Loucy (cell line): ENCODE results near the gene C16orf96.

Source experiments
- H2AFZ ChIP-seq: fragments of 200-600 bp; sonication (generic); 2 replicates; pipeline ENCODE4 v1.6.0; 2016; ENCODE audit warnings: antibody characterized with exemption, mild to moderate bottlenecking, low read length, moderate library complexity
- H3F3A ChIP-seq: fragments of 200-600 bp; 2 replicates; pipeline ENCODE4 v1.6.0; 2016; ENCODE audit warnings: antibody characterized with exemption, low read depth, mild to moderate bottlenecking
- H3K27me3 ChIP-seq: fragments of 200-600 bp; sonication (generic); 2 replicates; pipeline ENCODE4 v1.6.1; 2014; ENCODE audit warnings: low read length, mild to moderate bottlenecking; ENCODE audit not compliant: insufficient read depth, poor library complexity, severe bottlenecking
- H3K36me3 ChIP-seq: fragments of 200-600 bp; sonication (generic); 2 replicates; pipeline ENCODE4 v1.6.1; 2016; ENCODE audit warnings: low read length; ENCODE audit not compliant: insufficient read depth
- H3K4me1 ChIP-seq: fragments of 200-600 bp; sonication (generic); 2 replicates; pipeline ENCODE4 v1.5.1; 2014; ENCODE audit warnings: low read length, mild to moderate bottlenecking; ENCODE audit not compliant: insufficient read depth, poor library complexity, severe bottlenecking
- H3K4me2 ChIP-seq: fragments of 200-600 bp; sonication (generic); 2 replicates; pipeline ENCODE4 v1.6.0; 2014; ENCODE audit warnings: antibody characterized with exemption, low read length, low read depth, mild to moderate bottlenecking; ENCODE audit not compliant: poor library complexity, severe bottlenecking
- H3K4me3 ChIP-seq: fragments of 200-600 bp; sonication (generic); 2 replicates; pipeline ENCODE4 v1.5.1; 2014; ENCODE audit warnings: low read length, mild to moderate bottlenecking, mixed read lengths; ENCODE audit not compliant: poor library complexity, severe bottlenecking
- H3K79me2 ChIP-seq: fragments of 200-600 bp; sonication (generic); 2 replicates; pipeline ENCODE4 v1.6.1; 2014; ENCODE audit warnings: low read length; ENCODE audit not compliant: insufficient read depth
- H3K9ac ChIP-seq: fragments of 200-600 bp; sonication (generic); 2 replicates; pipeline ENCODE4 v1.6.0; 2014; ENCODE audit warnings: mild to moderate bottlenecking, low read depth, low read length, moderate library complexity; ENCODE audit not compliant: poor library complexity, severe bottlenecking
- H3K9me2 ChIP-seq: fragments of 200-600 bp; sonication (generic); replicated peaks from 2 replicates; pipeline ENCODE4 v1.6.1; 2016; ENCODE audit warnings: low read depth, low read length, mixed read lengths
- H3K9me3 ChIP-seq: fragments of 200-600 bp; sonication (generic); 2 replicates; pipeline ENCODE4 v1.6.1; 2014; ENCODE audit warnings: mild to moderate bottlenecking, antibody characterized with exemption, low read length, low read depth; ENCODE audit not compliant: insufficient read depth
- H4K20me1 ChIP-seq: fragments of 200-600 bp; sonication (generic); 2 replicates; pipeline ENCODE4 v1.6.0; 2014; ENCODE audit warnings: antibody characterized with exemption, low read length, mild to moderate bottlenecking; ENCODE audit not compliant: insufficient read depth, poor library complexity, severe bottlenecking
- EZH2phosphoT487 ChIP-seq: fragments of 200-600 bp; IDR thresholded peaks from 2 replicates; pipeline ENCODE4 v1.6.1; 2018; ENCODE audit warnings: antibody characterized with exemption, mild to moderate bottlenecking, moderate library complexity, borderline replicate concordance
- TF ChIP-seq, protein P1 (sequence below): fragments of 200-600 bp; sonication (generic); conservative IDR thresholded peaks from 2 replicates; pipeline ENCODE4 v1.5.1; 2014; ENCODE audit warnings: mild to moderate bottlenecking, antibody characterized with exemption, low read length

The C16orf96 gene

GRCh38 chr16:4599545-4599944, 43.4 kb downstream of the C16orf96 start:
- H3K9me3 ChIP-seq: no peaks in the 10 kb centered on the region
- H3K79me2 ChIP-seq: no peaks in the 10 kb centered on the region
- no peaks in the 10 kb centered on the region for H3F3A ChIP-seq
- H3K9ac ChIP-seq: no peak overlapping the region
- H3K4me1 ChIP-seq: no peaks in the 10 kb centered on the region
- H3K4me2 ChIP-seq: no peak overlapping the region
- no peaks in the 10 kb centered on the region for H4K20me1 ChIP-seq
- no peak overlapping the region for H3K4me3 ChIP-seq
- no peaks in the 10 kb centered on the region for H3K36me3 ChIP-seq
- no peak overlapping the region for H2AFZ ChIP-seq
- H3K9me2 ChIP-seq: no peaks in the 10 kb centered on the region
- H3K27me3 ChIP-seq: no peaks in the 10 kb centered on the region
- no peak for TF ChIP-seq EZH2phosphoT487
- TF ChIP-seq, protein P1, sequence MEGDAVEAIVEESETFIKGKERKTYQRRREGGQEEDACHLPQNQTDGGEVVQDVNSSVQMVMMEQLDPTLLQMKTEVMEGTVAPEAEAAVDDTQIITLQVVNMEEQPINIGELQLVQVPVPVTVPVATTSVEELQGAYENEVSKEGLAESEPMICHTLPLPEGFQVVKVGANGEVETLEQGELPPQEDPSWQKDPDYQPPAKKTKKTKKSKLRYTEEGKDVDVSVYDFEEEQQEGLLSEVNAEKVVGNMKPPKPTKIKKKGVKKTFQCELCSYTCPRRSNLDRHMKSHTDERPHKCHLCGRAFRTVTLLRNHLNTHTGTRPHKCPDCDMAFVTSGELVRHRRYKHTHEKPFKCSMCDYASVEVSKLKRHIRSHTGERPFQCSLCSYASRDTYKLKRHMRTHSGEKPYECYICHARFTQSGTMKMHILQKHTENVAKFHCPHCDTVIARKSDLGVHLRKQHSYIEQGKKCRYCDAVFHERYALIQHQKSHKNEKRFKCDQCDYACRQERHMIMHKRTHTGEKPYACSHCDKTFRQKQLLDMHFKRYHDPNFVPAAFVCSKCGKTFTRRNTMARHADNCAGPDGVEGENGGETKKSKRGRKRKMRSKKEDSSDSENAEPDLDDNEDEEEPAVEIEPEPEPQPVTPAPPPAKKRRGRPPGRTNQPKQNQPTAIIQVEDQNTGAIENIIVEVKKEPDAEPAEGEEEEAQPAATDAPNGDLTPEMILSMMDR: no peak

GRCh38 chr16:4601036-4601863, 45.1 kb downstream of the C16orf96 start:
- H3K27me3 ChIP-seq: no peaks in the 10 kb centered on the region
- no peak overlapping the region for H3K4me2 ChIP-seq

DNA sequence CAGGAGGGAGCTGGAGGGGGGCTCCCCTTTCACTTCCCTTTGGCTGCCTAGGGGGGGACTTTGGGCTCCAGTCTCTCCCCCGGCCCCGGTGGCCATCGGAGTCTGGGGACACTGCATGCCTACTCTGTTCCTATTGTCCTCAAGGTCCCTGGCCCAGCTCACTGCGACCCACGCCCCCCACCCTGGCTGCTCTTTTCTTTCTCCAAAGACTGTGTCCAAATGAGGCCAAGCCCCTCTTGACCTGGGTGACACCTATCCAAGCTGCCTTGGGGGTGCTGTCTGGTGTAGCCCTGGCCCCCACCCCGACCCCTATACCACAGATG, 45.7 kb downstream of the C16orf96 start:
- Histone ChIP-seq H3K36me3 (no peaks in the 10 kb centered on the region), H2AFZ (no peak overlapping the region), H3K4me3 (no peak overlapping the region), H3F3A (no peaks in the 10 kb centered on the region), H3K9me2 (no peaks in the 10 kb centered on the region), H3K4me1 (no peaks in the 10 kb centered on the region), H4K20me1 (no peaks in the 10 kb centered on the region), H3K79me2 (no peaks in the 10 kb centered on the region), H3K9me3 (no peaks in the 10 kb centered on the region), H3K4me2 (no peak overlapping the region), H3K9ac (no peak overlapping the region), H3K27me3 (no peaks in the 10 kb centered on the region)
- TF ChIP-seq, protein P1: no peak
- no peak for TF ChIP-seq EZH2phosphoT487

More at GRCh38 chr16:4601036-4601863, 45.1 kb downstream of the C16orf96 start:
- Histone ChIP-seq H3K36me3 (no peaks in the 10 kb centered on the region), H3K9me2 (no peaks in the 10 kb centered on the region), H3K9me3 (no peaks in the 10 kb centered on the region), H3F3A (no peaks in the 10 kb centered on the region), H3K4me1 (no peaks in the 10 kb centered on the region), H4K20me1 (no peaks in the 10 kb centered on the region), H3K4me3 (no peak overlapping the region), H3K79me2 (no peaks in the 10 kb centered on the region), H2AFZ (no peak overlapping the region), H3K9ac (no peak overlapping the region)
- TF ChIP-seq, protein P1: no peak
- TF ChIP-seq EZH2phosphoT487: no peak
